HFFc6 (cell line): ENCODE measurements around the gene PYGB. TPM values are rescaled to one million over a fixed set of nuclear protein-coding genes. Genes with fewer than 3 reads are reported as not detected.
A peak's percentile ranks its signal among the peaks of the same experiment; 100 is the strongest.

ENCODE experiments used
- DNase-seq: peaks from one replicate; pipeline ENCODE4 v3.0.0-alpha.2; 2018
- H3K27ac Mint-ChIP-seq: 2 replicates; pipeline ENCODE4 v1.8.0; 2020; ENCODE audit warnings: mild to moderate bottlenecking, mixed read lengths
- H3K27me3 Mint-ChIP-seq: 2 replicates; pipeline ENCODE4 v1.8.0; 2021; ENCODE audit warnings: mild to moderate bottlenecking, moderate library complexity, mixed read lengths; ENCODE audit not compliant: insufficient read depth
- H3K36me3 Mint-ChIP-seq: 2 replicates; pipeline ENCODE4 v1.8.0; 2021; ENCODE audit warnings: low read depth, mixed read lengths
- H3K4me1 Mint-ChIP-seq: 2 replicates; pipeline ENCODE4 v1.8.0; 2020; ENCODE audit warnings: low read depth, mixed read lengths
- H3K4me3 Mint-ChIP-seq: 2 replicates; pipeline ENCODE4 v1.8.0; 2020; ENCODE audit warnings: mild to moderate bottlenecking, moderate library complexity, mixed read lengths
- H3K9me3 Mint-ChIP-seq: 2 replicates; pipeline ENCODE4 v1.8.0; 2020; ENCODE audit warnings: mild to moderate bottlenecking, mixed read lengths
- total RNA-seq, 6 experiments: library from RNA; stranded (reverse); fragmentation: NEBNext Ultra II Directional; extraction: Animal tissue kit (Norgen Biotek cat#: 25700); gene quantifications; 2 replicates in 1 of 6; 3 replicates in 5 of 6; pipeline ENCODE4 v1.2.3, GENCODE V29; 2021
- TF ChIP-seq, protein P1 (sequence below): fragments of 200-600 bp; sonication (generic); IDR thresholded peaks from 2 replicates; pipeline ENCODE4 v1.5.0; 2021; ENCODE audit warnings: antibody characterized with exemption, mild to moderate bottlenecking

Gene PYGB
- total RNA-seq, 6 experiments from 2014 or later, result 65.4 to 75.6 (median 70.2) TPM

- peaks cover 27% of the 10 kb centered on the region for H3K36me3 Mint-ChIP-seq
- H3K4me1 Mint-ChIP-seq, result no peaks in the 10 kb centered on the region
- no peak for DNase-seq
- peaks cover 3% of the 10 kb centered on the region for H3K27me3 Mint-ChIP-seq
- H3K4me3 Mint-ChIP-seq, result no peak overlapping the region
- no peaks in the 10 kb centered on the region for H3K9me3 Mint-ChIP-seq
- TF ChIP-seq, protein P1, sequence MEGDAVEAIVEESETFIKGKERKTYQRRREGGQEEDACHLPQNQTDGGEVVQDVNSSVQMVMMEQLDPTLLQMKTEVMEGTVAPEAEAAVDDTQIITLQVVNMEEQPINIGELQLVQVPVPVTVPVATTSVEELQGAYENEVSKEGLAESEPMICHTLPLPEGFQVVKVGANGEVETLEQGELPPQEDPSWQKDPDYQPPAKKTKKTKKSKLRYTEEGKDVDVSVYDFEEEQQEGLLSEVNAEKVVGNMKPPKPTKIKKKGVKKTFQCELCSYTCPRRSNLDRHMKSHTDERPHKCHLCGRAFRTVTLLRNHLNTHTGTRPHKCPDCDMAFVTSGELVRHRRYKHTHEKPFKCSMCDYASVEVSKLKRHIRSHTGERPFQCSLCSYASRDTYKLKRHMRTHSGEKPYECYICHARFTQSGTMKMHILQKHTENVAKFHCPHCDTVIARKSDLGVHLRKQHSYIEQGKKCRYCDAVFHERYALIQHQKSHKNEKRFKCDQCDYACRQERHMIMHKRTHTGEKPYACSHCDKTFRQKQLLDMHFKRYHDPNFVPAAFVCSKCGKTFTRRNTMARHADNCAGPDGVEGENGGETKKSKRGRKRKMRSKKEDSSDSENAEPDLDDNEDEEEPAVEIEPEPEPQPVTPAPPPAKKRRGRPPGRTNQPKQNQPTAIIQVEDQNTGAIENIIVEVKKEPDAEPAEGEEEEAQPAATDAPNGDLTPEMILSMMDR, result 0 out of 2 replicates have a peak, but pooled peaks have one; percentile 32
- no peak overlapping the region for H3K27ac Mint-ChIP-seq
Measured at GRCh38 chr20:25285091-25285647, 37.3 kb downstream of the PYGB start.

DNA sequence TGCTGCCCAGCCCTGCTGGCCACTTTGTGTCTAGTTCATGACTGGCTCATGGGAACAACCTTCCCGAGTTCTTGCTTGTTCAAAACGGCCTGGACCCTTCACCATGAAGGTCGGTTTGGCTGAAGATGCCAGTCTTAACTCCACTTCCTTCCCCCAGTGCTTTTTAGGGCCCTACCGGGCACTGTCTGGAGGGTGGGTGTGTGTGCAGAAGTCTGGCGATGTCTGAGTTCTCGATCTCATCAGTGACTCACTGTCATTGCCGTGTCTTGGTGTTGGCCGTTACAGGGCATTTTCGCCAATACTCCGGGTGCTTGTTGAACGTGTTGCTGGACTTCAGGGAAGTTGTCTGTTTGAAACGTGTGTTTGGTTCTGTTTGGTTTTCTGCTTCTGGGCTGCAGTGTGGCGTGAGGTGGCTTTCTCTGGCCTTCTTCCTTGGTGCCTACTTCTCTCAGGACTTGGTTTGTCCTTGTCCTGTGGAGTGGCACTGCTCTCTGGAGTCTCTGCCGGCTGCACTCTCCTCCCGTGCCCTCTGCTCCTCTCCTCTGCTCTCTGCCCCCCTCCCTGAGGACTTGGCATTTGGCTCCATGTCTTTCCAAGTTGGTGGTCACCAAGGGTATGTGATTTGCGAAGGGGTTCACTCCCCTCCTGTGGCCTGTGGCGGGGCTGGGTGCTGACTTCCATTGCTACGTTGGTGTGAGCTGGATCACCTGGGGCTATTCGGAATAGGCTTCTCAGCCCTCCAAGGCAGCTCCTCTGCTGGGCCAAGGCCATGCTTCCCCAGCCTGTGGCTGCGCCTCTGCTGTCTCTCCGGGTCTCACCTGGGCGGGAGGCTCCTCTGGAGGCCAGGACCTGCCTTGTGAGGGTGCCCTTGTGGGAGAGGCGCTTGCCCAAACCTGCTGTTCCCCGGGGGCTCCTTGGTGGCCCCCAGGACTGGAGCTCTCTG is 38.2 kb downstream of the PYGB start:
- H3K36me3 Mint-ChIP-seq, result peaks cover 27% of the 10 kb centered on the region
- peaks cover 3% of the 10 kb centered on the region for H3K27me3 Mint-ChIP-seq
- no peak overlapping the region for H3K27ac Mint-ChIP-seq

GRCh38 chr20:25286917-25287316 is 39.0 kb downstream of the PYGB start:
- no peak for DNase-seq

More for the DNA sequence above, 38.2 kb downstream of the PYGB start:
- no peaks in the 10 kb centered on the region for H3K9me3 Mint-ChIP-seq
- no peak overlapping the region for H3K4me3 Mint-ChIP-seq
- TF ChIP-seq, protein P1, result no peak
- DNase-seq, result no peak
- H3K4me1 Mint-ChIP-seq, result no peaks in the 10 kb centered on the region

DNA sequence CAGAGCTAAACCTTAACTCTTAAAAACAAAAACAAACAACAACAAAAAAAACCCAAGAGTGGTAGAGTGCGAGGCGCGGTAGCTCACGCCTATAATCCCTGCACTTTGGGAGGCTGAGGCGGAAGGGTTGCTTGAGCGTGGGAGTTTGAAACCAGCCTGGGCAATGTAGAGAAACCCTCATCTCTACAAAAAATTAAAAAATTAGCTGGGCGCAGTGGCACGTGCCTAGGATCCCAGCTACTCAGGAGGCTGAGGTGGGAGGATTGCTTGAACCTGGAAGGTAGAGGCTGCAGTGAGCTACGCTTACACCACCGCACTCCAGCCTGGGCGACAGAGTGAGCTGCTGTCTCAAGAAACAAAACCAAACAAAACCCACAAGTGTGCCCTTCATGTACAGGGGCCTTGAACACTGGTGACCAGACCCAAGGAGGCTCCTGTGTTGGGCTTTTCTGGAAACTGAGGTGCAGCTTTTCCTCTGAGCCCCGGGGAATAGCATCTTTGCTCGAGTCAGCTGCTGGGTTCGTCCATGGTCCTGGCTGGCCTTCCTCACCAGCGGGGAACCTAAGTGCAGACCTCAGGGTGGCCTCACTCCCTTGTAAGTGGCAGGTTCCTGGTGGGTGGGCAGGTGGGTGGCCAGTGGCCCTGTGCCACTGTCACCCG is 39.9 kb downstream of the PYGB start:
- H3K36me3 Mint-ChIP-seq, result peaks cover 21% of the 10 kb centered on the region
- H3K4me1 Mint-ChIP-seq, result no peaks in the 10 kb centered on the region
- H3K27ac Mint-ChIP-seq, result no peak overlapping the region

More at GRCh38 chr20:25286917-25287316, 39.0 kb downstream of the PYGB start:
- Mint-ChIP-seq H3K4me1 (no peaks in the 10 kb centered on the region), H3K4me3 (no peak overlapping the region), H3K36me3 (peaks cover 27% of the 10 kb centered on the region), H3K27ac (no peak overlapping the region), H3K9me3 (no peaks in the 10 kb centered on the region), H3K27me3 (peaks cover 3% of the 10 kb centered on the region)
- TF ChIP-seq, protein P1, result no peak

More for the DNA sequence above, 39.9 kb downstream of the PYGB start:
- TF ChIP-seq, protein P1, result no peak
- peaks cover 1% of the 10 kb centered on the region for H3K27me3 Mint-ChIP-seq
- H3K4me3 Mint-ChIP-seq, result no peak overlapping the region
- no peak for DNase-seq
- H3K9me3 Mint-ChIP-seq, result no peaks in the 10 kb centered on the region
